HEK293 (cell line): Measurements from ENCODE around the gene GALNT9.

Experiments
- BCL11A ChIP-seq: fragments of 450-650 bp; formaldehyde crosslinking; IDR thresholded peaks from 2 replicates; pipeline ENCODE4 v1.5.1; 2016; ENCODE audit warnings: low read depth, missing biosample characterization, missing genetic modification characterization
- FEZF1 ChIP-seq: fragments of 450-650 bp; formaldehyde crosslinking; IDR thresholded peaks from 2 replicates; pipeline ENCODE4 v1.5.1; 2016; ENCODE audit warnings: missing biosample characterization, missing genetic modification characterization
- HOXA7 ChIP-seq: sonication (generic); formaldehyde crosslinking; IDR thresholded peaks from 2 replicates; pipeline ENCODE4 v1.8.1; 2022; ENCODE audit warnings: missing genetic modification reagents, borderline replicate concordance
- KLF1 ChIP-seq: fragments of 450-650 bp; formaldehyde crosslinking; IDR thresholded peaks from 2 replicates; pipeline ENCODE4 v1.5.1; 2016; ENCODE audit warnings: missing biosample characterization, missing genetic modification characterization
- KLF16 ChIP-seq: fragments of 450-650 bp; formaldehyde crosslinking; IDR thresholded peaks from 2 replicates; pipeline ENCODE4 v1.5.1; 2017; ENCODE audit warnings: missing biosample characterization, missing genetic modification characterization
- KLF8 ChIP-seq: fragments of 450-650 bp; formaldehyde crosslinking; IDR thresholded peaks from 2 replicates; pipeline ENCODE4 v1.5.1; 2016; ENCODE audit warnings: missing biosample characterization, missing genetic modification characterization
- SP2 ChIP-seq: fragments of 450-650 bp; formaldehyde crosslinking; IDR thresholded peaks from 2 replicates; pipeline ENCODE4 v1.5.1; 2016; ENCODE audit warnings: missing biosample characterization, missing genetic modification characterization
- SP7 ChIP-seq: fragments of 450-650 bp; formaldehyde crosslinking; IDR thresholded peaks from 2 replicates; pipeline ENCODE4 v1.5.1; 2016; ENCODE audit warnings: missing biosample characterization, missing genetic modification characterization
- ZBTB17 ChIP-seq: fragments of 450-650 bp; formaldehyde crosslinking; IDR thresholded peaks from 2 replicates; pipeline ENCODE4 v1.5.1; 2016; ENCODE audit warnings: missing biosample characterization, missing genetic modification characterization
- ZBTB20 ChIP-seq: fragments of 450-650 bp; formaldehyde crosslinking; IDR thresholded peaks from 2 replicates; pipeline ENCODE4 v1.5.1; 2016; ENCODE audit warnings: missing biosample characterization, missing genetic modification characterization
- ZBTB8A ChIP-seq: fragments of 450-650 bp; formaldehyde crosslinking; IDR thresholded peaks from 2 replicates; pipeline ENCODE4 v1.5.1; 2016; ENCODE audit warnings: missing biosample characterization, missing genetic modification characterization
- ZNF112 ChIP-seq: fragments of 450-650 bp; formaldehyde crosslinking; IDR thresholded peaks from 2 replicates; pipeline ENCODE4 v1.5.0; 2017; ENCODE audit warnings: missing biosample characterization, missing genetic modification characterization
- ZNF157 ChIP-seq: fragments of 450-650 bp; formaldehyde crosslinking; IDR thresholded peaks from 2 replicates; pipeline ENCODE4 v1.5.1; 2016; ENCODE audit warnings: missing biosample characterization, missing genetic modification characterization
- ZNF184 ChIP-seq: fragments of 450-650 bp; IDR thresholded peaks from 2 replicates; pipeline ENCODE4 v1.5.1; 2018; ENCODE audit warnings: missing biosample characterization, mild to moderate bottlenecking, missing genetic modification characterization
- ZNF19 ChIP-seq: fragments of 450-650 bp; formaldehyde crosslinking; IDR thresholded peaks from 2 replicates; pipeline ENCODE4; 2016; ENCODE audit warnings: missing biosample characterization, missing genetic modification characterization, low read depth
- ZNF239 ChIP-seq: fragments of 450-650 bp; formaldehyde crosslinking; IDR thresholded peaks from 2 replicates; pipeline ENCODE4 v1.5.1; 2016; ENCODE audit warnings: missing biosample characterization, missing genetic modification characterization
- ZNF433 ChIP-seq: fragments of 450-650 bp; formaldehyde crosslinking; IDR thresholded peaks from 2 replicates; pipeline ENCODE4 v1.5.1; 2016; ENCODE audit warnings: missing biosample characterization, missing genetic modification characterization, low read depth
- ZNF654 ChIP-seq: fragments of 450-650 bp; formaldehyde crosslinking; IDR thresholded peaks from 2 replicates; pipeline ENCODE4 v1.5.1; 2016; ENCODE audit warnings: low read depth, missing biosample characterization, missing genetic modification characterization
- ZNF701 ChIP-seq: fragments of 450-650 bp; formaldehyde crosslinking; IDR thresholded peaks from 2 replicates; pipeline ENCODE4 v1.5.1; 2016; ENCODE audit warnings: missing biosample characterization, missing genetic modification characterization
- ZNF837 ChIP-seq: fragments of 450-650 bp; formaldehyde crosslinking; IDR thresholded peaks from 2 replicates; pipeline ENCODE4 v1.5.1; 2016; ENCODE audit warnings: missing biosample characterization, missing genetic modification characterization
- ZNF843 ChIP-seq: fragments of 450-650 bp; formaldehyde crosslinking; IDR thresholded peaks from 2 replicates; pipeline ENCODE4 v1.5.1; 2016; ENCODE audit warnings: missing biosample characterization, missing genetic modification characterization
- TF ChIP-seq, protein P1 (sequence below): fragments of 450-650 bp; formaldehyde crosslinking; conservative IDR thresholded peaks from 2 replicates; pipeline ENCODE4 v1.5.1; 2016; ENCODE audit warnings: low read depth, missing biosample characterization, missing genetic modification characterization
- TF ChIP-seq, protein P2 (sequence below): fragments of 450-650 bp; formaldehyde crosslinking; IDR thresholded peaks from 2 replicates; pipeline ENCODE4 v1.5.1; 2016; ENCODE audit warnings: missing biosample characterization, missing genetic modification characterization
- TF ChIP-seq, protein P3 (sequence below): fragments of 450-650 bp; formaldehyde crosslinking; IDR thresholded peaks from 2 replicates; pipeline ENCODE4 v1.5.1; 2017; ENCODE audit warnings: missing biosample characterization, mild to moderate bottlenecking, missing genetic modification characterization, moderate library complexity
- TF ChIP-seq, protein P4 (sequence below): fragments of 450-650 bp; formaldehyde crosslinking; IDR thresholded peaks from 2 replicates; pipeline ENCODE4 v1.5.1; 2016; ENCODE audit warnings: missing biosample characterization, missing genetic modification characterization
- TF ChIP-seq, protein P5 (sequence below): fragments of 450-650 bp; formaldehyde crosslinking; IDR thresholded peaks from 2 replicates; pipeline ENCODE4 v1.5.1; 2016; ENCODE audit warnings: missing biosample characterization, missing genetic modification characterization
- TF ChIP-seq, protein P6 (sequence below): sonication (generic); formaldehyde crosslinking; IDR thresholded peaks from 2 replicates; pipeline ENCODE4 v1.8.1; 2022; ENCODE audit warnings: mild to moderate bottlenecking, moderate library complexity, missing genetic modification reagents

GALNT9 gene

DNA sequence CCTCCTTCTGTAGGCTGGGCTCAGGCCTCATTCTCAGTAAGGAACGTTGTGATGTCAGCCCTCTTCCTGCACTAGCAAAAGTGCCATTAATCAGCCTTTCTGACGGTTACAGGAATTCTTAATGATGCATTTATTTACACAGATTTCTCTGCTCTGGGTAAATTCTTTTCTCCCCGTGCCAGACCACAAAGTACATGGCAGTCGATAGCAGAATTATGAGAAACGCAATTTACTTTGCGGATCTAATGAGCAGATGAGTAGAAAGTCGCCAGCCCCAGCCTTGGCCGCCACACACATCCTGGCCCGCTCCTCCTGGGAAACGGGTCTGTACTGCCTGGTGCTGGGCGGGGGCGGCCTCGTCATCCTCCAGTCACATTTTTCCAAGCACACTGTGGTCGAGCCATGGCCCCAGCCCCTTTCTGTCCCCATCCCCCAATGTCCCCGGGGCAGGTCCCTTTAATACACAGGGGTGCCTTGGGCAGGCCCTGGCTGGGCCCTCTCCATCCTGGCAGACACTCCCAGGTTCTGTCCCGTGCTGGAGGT, 159.2 kb downstream of the GALNT9 start (continued):
- TF ChIP-seq, protein P1, sequence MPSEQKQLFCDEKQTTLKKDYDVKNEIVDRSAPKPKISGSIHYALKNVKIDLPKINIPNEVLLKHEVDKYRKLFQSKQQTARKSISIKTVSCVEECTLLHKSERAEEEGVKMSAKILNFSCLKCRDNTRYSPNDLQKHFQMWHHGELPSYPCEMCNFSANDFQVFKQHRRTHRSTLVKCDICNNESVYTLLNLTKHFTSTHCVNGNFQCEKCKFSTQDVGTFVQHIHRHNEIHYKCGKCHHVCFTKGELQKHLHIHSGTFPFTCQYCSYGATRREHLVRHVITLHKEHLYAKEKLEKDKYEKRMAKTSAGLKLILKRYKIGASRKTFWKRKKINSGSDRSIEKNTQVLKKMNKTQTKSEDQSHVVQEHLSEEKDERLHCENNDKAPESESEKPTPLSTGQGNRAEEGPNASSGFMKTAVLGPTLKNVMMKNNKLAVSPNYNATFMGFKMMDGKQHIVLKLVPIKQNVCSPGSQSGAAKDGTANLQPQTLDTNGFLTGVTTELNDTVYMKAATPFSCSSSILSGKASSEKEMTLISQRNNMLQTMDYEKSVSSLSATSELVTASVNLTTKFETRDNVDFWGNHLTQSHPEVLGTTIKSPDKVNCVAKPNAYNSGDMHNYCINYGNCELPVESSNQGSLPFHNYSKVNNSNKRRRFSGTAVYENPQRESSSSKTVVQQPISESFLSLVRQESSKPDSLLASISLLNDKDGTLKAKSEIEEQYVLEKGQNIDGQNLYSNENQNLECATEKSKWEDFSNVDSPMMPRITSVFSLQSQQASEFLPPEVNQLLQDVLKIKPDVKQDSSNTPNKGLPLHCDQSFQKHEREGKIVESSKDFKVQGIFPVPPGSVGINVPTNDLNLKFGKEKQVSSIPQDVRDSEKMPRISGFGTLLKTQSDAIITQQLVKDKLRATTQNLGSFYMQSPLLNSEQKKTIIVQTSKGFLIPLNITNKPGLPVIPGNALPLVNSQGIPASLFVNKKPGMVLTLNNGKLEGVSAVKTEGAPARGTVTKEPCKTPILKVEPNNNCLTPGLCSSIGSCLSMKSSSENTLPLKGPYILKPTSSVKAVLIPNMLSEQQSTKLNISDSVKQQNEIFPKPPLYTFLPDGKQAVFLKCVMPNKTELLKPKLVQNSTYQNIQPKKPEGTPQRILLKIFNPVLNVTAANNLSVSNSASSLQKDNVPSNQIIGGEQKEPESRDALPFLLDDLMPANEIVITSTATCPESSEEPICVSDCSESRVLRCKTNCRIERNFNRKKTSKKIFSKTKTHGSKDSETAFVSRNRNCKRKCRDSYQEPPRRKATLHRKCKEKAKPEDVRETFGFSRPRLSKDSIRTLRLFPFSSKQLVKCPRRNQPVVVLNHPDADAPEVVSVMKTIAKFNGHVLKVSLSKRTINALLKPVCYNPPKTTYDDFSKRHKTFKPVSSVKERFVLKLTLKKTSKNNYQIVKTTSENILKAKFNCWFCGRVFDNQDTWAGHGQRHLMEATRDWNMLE (tag by site-specific recombination) = 0 out of 2 replicates have a peak, but pooled peaks have one; percentile 23
- TF ChIP-seq ZNF433 (no peak), ZBTB8A (tag by site-specific recombination) (peak; percentile 66), ZNF843 (tag by site-specific recombination) (peak; percentile 73; the same call in 1 of the 2 replicates), ZNF837 (tag by site-specific recombination) (no peak), KLF16 (tag by site-specific recombination) (no peak), ZNF157 (tag by site-specific recombination) (no peak), FEZF1 (tag by site-specific recombination) (peak; percentile 64), ZNF184 (tag by site-specific recombination) (peak; percentile 83; the same call in 1 of the 2 replicates), ZBTB20 (tag by site-specific recombination) (peak; percentile 95), ZNF239 (tag by site-specific recombination) (no peak), ZBTB17 (tag by site-specific recombination) (peak; percentile 97), ZNF701 (tag by site-specific recombination) (no peak), KLF8 (tag by site-specific recombination) (peak; percentile 45; the same call in 1 of the 2 replicates), BCL11A (tag by site-specific recombination) (0 out of 2 replicates have a peak, but pooled peaks have one; percentile 49), HOXA7 (CRISPR knock-in tag) (no peak), ZNF112 (tag by site-specific recombination) (no peak), ZNF654 (tag by site-specific recombination) (no peak), KLF1 (tag by site-specific recombination) (peak; percentile 69), ZNF19 (no peak), SP7 (tag by site-specific recombination) (peak; percentile 91), SP2 (tag by site-specific recombination) (peak; percentile 35; the same call in 1 of the 2 replicates)
- TF ChIP-seq, protein P2, sequence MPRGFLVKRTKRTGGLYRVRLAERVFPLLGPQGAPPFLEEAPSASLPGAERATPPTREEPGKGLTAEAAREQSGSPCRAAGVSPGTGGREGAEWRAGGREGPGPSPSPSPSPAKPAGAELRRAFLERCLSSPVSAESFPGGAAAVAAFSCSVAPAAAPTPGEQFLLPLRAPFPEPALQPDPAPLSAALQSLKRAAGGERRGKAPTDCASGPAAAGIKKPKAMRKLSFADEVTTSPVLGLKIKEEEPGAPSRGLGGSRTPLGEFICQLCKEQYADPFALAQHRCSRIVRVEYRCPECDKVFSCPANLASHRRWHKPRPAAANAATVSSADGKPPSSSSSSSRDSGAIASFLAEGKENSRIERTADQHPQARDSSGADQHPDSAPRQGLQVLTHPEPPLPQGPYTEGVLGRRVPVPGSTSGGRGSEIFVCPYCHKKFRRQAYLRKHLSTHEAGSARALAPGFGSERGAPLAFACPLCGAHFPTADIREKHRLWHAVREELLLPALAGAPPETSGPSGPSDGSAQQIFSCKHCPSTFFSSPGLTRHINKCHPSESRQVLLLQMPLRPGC (tag by site-specific recombination) = peak; percentile 84
- TF ChIP-seq, protein P3, sequence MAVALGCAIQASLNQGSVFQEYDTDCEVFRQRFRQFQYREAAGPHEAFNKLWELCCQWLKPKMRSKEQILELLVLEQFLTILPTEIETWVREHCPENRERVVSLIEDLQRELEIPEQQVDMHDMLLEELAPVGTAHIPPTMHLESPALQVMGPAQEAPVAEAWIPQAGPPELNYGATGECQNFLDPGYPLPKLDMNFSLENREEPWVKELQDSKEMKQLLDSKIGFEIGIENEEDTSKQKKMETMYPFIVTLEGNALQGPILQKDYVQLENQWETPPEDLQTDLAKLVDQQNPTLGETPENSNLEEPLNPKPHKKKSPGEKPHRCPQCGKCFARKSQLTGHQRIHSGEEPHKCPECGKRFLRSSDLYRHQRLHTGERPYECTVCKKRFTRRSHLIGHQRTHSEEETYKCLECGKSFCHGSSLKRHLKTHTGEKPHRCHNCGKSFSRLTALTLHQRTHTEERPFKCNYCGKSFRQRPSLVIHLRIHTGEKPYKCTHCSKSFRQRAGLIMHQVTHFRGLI (tag by site-specific recombination) = peak; percentile 30; the same call in 1 of the 2 replicates
- TF ChIP-seq, protein P4, sequence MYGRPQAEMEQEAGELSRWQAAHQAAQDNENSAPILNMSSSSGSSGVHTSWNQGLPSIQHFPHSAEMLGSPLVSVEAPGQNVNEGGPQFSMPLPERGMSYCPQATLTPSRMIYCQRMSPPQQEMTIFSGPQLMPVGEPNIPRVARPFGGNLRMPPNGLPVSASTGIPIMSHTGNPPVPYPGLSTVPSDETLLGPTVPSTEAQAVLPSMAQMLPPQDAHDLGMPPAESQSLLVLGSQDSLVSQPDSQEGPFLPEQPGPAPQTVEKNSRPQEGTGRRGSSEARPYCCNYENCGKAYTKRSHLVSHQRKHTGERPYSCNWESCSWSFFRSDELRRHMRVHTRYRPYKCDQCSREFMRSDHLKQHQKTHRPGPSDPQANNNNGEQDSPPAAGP (tag by site-specific recombination) = peak; percentile 79
- TF ChIP-seq, protein P5, sequence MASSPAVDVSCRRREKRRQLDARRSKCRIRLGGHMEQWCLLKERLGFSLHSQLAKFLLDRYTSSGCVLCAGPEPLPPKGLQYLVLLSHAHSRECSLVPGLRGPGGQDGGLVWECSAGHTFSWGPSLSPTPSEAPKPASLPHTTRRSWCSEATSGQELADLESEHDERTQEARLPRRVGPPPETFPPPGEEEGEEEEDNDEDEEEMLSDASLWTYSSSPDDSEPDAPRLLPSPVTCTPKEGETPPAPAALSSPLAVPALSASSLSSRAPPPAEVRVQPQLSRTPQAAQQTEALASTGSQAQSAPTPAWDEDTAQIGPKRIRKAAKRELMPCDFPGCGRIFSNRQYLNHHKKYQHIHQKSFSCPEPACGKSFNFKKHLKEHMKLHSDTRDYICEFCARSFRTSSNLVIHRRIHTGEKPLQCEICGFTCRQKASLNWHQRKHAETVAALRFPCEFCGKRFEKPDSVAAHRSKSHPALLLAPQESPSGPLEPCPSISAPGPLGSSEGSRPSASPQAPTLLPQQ (tag by site-specific recombination) = no peak
- TF ChIP-seq, protein P6, sequence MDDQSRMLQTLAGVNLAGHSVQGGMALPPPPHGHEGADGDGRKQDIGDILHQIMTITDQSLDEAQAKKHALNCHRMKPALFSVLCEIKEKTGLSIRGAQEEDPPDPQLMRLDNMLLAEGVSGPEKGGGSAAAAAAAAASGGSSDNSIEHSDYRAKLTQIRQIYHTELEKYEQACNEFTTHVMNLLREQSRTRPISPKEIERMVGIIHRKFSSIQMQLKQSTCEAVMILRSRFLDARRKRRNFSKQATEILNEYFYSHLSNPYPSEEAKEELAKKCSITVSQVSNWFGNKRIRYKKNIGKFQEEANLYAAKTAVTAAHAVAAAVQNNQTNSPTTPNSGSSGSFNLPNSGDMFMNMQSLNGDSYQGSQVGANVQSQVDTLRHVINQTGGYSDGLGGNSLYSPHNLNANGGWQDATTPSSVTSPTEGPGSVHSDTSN (CRISPR knock-in tag) = no peak
